Measurements from ENCODE around the gene CLCA2.

Gene CLCA2

GRCh38 chr1:86434059-86434458 is 10.1 kb downstream of the CLCA2 start:
- no peak for DNase-seq

DNA sequence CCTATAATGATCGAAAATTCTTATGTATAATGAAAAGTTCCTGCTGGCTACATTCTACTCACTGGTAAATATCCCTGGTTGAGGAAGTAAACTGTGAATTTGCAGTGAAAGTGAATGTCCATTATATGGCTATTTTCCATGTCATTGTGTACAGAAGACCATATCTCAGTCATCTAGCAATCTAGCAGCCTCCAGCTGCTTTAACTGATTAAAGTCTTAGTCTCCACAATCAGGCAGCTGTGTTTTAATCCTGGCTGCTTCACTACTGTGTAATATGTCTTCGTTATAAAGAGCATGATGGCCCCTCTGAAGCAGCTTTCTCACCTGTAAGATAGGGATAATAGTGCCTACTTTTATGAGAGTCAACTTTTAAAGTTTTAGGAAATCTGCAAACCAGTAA is 11.4 kb downstream of the CLCA2 start:
- peak; percentile 42 for DNase-seq

DNA sequence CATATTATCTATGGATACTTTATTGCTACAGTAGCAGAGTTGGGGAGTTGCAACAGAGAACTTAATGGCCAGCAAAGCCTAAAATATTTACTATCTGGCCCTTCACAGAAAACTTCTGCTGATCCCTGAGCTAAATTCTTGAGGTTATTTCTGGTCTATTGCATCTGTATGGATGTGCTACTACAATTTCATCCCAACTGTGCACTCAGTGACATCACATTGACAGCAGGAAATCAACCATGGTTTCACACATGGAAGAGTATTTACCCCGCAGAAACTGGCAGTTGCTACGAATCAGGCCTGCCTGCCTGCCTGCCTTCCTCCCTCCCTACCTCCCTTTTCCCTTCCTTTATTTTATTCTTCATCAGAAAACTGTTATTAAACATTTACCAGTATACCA is 12.1 kb downstream of the CLCA2 start:
- DNase-seq = no peak

DNA sequence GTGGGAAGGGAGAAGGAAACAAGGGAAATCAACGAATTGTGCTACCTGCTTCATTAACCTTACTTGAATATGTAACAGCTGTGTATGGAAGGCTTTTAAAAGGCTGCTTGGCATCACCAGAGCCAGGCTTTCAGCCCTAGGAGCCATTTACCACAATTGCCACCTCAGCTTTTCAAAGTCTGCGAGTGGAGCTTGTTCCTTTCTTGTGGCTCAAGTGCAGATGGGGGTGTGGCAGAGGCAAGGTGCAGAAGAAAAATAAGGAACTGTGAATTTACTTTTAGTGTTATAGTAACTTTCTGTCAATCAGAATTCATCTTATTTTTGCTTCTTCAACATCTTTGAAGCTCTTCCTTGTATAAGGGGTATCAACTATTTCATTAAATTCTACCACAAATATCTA is 17.6 kb downstream of the CLCA2 start:
- peak; percentile 27 for DNase-seq

DNA sequence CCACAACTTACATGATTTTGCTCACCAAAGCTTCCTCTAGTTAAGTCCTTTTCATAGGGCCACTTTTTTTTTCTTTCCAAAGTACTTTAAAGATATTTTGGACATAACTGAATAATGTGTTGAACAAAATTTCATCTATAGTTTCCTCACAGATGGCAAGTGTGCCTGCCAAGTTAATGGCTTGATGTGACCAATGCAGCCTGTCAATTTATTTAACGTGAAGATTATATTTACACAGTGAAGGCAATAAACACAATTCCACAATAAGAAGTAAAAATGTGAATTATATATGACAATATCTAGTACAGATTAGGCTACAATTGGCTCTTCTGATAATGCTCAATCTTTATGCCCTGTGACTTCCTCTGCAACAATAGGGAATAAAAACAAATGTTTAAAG is 18.0 kb downstream of the CLCA2 start:
- DNase-seq = no peak

DNA sequence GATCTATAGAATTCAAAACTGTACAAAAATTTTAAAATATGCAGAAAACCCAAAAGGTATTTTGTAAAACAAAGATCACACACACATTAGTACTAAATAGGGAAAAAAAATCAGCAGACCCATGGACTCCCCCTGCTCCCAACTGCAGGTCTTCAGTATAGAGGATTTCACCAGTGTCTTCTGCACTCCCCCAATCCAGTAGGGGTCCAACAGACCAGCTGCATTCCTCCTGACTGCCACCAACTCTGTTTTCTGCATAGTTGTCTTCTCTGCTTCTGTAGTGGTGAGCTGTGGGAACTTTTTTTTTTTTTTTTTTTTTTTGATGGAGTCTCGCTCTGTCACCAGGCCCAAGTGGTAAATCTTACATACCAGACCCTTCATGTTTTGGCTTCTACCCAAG is 21.9 kb downstream of the CLCA2 start:
- DNase-seq = no peak

GRCh38 chr1:86447198-86447790 is 23.3 kb downstream of the CLCA2 start:
- no peak for DNase-seq

- peak; percentile 85 for DNase-seq
Measured at GRCh38 chr1:86448670-86449069, 24.7 kb downstream of the CLCA2 start.

- DNase-seq = no peak
Measured at GRCh38 chr1:86449103-86449502, 25.1 kb downstream of the CLCA2 start.

DNA sequence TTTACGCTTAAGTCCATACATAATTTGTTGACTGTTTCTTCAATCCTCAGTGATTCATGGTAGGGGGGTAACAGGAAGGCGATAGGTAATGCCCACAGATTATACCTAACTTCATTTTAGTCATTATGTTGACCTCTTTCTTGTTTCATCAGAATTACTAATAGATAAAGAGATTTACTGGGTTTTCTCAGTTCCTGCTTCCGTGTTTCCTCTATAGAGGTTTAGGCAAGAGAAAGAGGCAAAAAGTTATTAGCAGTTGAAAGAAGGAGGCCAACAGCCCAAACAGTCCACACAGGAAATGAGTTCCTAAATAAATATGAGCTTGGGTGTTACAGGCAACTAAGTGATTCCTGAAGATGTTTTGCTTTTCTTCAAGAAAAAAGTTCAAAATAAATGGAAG is 26.9 kb downstream of the CLCA2 start:
- DNase-seq = no peak

DNA sequence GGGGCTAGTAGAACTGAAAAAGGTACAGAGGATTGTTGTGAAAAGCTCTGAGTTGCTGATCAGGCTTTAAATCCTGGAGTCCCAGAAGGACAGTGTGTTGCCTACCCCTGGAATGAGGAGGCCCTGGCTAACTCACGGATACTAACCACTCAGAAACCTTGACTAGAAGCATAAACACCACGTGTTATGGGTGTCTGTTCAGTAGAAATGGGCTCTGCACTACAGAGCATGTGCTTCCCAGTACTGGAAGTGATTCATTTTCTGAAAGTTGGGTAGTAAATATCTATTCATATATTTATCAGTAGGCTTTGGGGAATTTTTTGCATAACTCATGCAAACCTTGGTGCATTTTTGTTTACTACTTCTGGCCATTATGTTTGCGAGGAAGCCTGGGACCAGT is 29.7 kb downstream of the CLCA2 start:
- DNase-seq = no peak

GRCh38 chr1:86455073-86455472 is 31.1 kb downstream of the CLCA2 start:
- peak; percentile 74 for DNase-seq

DNA sequence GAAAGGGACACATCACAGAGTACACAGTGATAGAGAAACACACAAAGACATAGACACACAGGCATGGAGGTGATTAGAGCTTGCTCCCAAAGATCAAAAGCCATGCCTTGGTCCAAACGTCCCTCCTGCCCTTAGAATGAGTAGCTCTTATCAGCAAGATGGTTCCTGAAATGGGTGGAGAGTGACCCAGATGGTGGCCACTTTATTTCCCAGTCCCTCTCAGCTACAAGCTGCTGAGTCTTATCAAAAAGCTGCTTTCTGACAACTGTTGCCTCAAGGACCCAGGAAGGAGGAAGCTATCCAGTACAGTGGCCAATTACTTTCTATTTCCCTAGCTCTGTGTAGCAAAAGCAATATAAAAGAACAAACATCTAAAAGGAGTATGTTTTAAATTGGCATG is 37.0 kb downstream of the CLCA2 start:
- DNase-seq = peak; percentile 62

GRCh38 chr1:86461482-86461881 is 37.5 kb downstream of the CLCA2 start:
- DNase-seq = peak; percentile 93

GRCh38 chr1:86464819-86465218 is 40.8 kb downstream of the CLCA2 start:
- DNase-seq = no peak

DNA sequence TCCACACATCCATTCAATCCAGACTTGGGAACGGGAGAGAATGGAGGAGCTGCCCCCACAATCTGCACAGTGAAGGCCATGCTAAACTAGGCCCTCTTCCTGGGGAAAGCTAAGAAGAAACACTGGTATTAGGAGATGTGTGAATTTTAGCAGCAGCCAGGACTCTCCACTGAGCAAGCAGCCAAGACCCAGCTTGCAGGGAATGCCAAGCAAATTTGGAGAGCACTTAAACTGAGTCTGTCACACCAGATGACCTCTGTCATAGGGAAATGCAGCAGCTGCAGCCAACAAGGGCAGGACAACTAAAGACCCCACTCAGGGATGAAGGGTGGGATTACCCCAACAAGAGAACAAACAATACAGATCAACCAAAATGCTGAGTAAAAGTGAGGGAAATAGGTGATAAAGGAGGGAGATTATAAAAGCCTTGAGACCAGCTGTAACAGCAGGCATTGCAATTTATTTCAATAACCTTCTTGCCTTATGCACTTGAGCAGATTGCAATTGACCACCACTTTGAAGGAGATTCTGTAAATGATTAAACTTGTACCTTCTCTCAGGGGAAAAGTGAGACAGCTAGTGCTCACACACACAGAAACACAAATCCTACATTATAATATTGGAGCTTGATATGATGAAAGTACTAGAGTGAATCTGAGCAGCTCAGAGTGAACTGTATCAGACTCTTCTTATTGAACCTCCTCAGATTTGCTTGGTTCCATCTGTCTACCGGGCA is 42.3 kb downstream of the CLCA2 start:
- DNase-seq = no peak

DNA sequence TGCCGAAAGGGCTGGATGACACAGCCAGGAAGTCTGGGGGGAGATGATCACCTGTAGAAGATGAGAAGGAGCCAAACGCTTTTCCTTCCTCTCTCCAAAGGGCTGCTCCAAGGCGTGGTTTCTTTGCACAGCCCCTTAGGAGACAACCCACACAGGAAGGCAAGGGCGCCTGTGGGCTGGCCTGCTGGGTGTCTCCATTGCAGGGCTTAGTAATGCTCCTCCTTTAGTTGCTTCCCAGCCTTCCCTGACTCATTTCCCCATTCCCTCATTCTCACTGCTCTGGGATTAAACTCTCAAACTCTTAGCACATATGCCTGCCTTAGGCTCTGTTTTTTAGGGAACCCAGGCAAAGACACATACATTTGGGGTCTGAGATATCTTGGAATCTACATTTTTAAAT is 43.0 kb downstream of the CLCA2 start:
- no peak for DNase-seq

DNA sequence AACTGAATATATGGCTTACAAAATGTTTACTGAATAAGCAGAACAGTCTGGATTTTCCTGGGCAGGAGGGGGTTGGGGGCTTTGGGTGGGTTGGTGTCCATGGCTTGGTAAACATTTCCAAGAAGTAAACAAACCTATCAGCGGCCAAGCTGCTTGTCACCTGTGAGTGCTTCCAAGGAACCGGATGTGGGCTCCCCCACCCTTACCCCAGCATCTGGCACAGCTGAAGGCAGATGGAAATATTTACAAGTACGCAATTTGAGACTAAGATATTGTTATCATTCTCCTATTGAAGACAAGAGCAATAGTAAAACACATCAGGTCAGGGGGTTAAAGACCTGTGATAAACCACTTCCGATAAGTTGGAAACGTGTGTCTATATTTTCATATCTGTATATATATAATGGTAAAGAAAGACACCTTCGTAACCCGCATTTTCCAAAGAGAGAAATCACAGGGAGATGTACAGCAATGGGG is 44.6 kb downstream of the CLCA2 start, which contains the start of gene CLCA1:
Gene CLCA1 (plus strand): TSS at position 427 of the 477 bp plus-strand sequence. CDS start 45 bp downstream, at position 472.
- DNase-seq = no peak

DNA sequence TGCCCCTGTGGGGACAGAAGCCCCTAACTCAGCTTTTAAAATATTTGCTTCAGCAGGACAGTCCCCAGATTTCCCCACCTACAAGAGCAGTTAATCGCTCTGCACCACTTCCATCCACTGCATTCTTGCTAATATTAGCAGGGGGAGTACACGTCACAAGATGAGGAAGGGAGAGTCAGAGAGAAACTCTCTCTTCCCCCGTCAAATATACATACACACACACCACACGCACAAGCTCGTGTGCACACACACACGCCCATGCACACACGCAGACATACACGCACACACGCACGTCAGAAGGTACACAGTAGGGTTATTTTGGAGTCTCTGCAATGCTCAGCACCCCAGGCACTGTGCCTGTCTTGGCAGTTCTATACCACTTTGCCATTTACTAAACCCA is 46.9 kb downstream of the CLCA2 start:
- no peak for DNase-seq

- no peak for DNase-seq
Measured at GRCh38 chr1:86471291-86471690, 47.3 kb downstream of the CLCA2 start.

DNA sequence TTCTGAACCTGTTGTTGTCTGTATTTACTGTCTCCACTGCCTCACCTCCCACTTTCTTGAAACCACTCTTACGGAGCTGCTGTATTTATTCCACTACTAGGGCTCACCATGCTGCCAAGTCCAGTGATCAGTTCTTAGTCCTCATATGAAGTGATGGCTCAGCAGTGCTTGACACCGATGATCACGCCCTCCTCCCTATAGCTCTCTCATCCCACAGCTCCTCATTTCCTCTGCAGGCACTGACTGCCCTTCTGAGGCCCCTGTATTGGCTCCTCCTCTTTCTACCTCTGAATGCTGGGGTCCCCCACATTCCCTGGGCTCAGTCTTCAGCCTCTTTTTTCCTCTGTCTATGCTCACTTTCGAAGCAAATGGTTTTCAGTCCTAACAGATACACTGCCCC is 48.2 kb downstream of the CLCA2 start:
- DNase-seq = no peak

GRCh38 chr1:86472767-86473166 is 48.8 kb downstream of the CLCA2 start:
- no peak for DNase-seq

DNA sequence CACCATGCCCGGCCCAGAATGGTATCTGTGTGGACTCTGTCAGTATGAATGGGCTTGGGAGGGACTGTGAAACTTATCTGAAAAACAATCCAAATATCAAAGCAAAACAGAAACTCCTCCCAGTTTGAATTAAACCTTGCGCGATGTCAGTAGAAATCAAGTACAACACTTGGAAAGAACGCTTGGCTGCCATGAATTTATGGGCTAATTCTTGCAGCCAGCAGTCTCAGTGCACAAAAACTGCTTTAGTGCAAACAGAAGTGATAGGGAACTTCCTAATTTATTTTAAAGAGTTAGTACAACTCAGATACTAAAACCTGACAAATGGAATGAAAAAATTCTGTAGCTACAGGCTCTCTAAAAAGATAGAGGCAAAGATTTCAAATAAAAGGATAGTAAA is 53.3 kb downstream of the CLCA2 start:
- DNase-seq = no peak

- DNase-seq = no peak
Measured at GRCh38 chr1:86477682-86478081, 53.7 kb downstream of the CLCA2 start.

Measured in hematopoietic multipotent progenitor cell treated with erythropoietin and hydrocortisone succinate and interleukin-3 and kit ligand, for 6 days (in vitro differentiated cells).